Calu3 (cell line): ENCODE results near the gene VRK3. TPM values are rescaled to one million over a fixed set of nuclear protein-coding genes. Genes with fewer than 3 reads are reported as not detected.

Source experiments
- BruUV-seq: library from RNA; stranded (reverse); fragments of 400-500 nt; replicated peaks from 2 replicates; lab custom pipeline; 2021; lab: Mats Ljungman, UMichigan
- CTCF ChIA-PET: fragments of 300-600 bp; sonication (Branson Sonifier 250); formaldehyde crosslinking; loops from one replicate; lab custom pipeline; 2022; ENCODE audit warnings: antibody characterized with exemption; lab: Charles Lee
- DNase-seq: peaks from one replicate; pipeline ENCODE4 v3.0.0; 2022
- H3K27ac Mint-ChIP-seq: one replicate; pipeline ENCODE4 v1.8.0; 2022; ENCODE audit warnings: mixed read lengths; ENCODE audit not compliant: unreplicated experiment
- H3K27me3 Mint-ChIP-seq: one replicate; pipeline ENCODE4 v1.8.0; 2022; ENCODE audit warnings: mixed read lengths; ENCODE audit not compliant: unreplicated experiment
- H3K36me3 Mint-ChIP-seq: one replicate; pipeline ENCODE4 v1.8.0; 2022; ENCODE audit warnings: mild to moderate bottlenecking, moderate library complexity, mixed read lengths; ENCODE audit not compliant: insufficient read depth, unreplicated experiment
- H3K4me1 Mint-ChIP-seq: one replicate; pipeline ENCODE4 v1.8.0; 2022; ENCODE audit warnings: mild to moderate bottlenecking, low read depth, mixed read lengths; ENCODE audit not compliant: unreplicated experiment
- H3K4me3 Mint-ChIP-seq: one replicate; pipeline ENCODE4 v1.8.0; 2022; ENCODE audit warnings: mild to moderate bottlenecking, low read depth, moderate library complexity, mixed read lengths; ENCODE audit not compliant: unreplicated experiment
- H3K9me3 Mint-ChIP-seq: one replicate; pipeline ENCODE4 v1.8.0; 2022; ENCODE audit warnings: low read depth, mixed read lengths; ENCODE audit not compliant: unreplicated experiment
- CTCF ChIP-seq: fragments of 200-600 bp; IDR thresholded peaks from one replicate; pipeline ENCODE4 v1.8.0; 2022; ENCODE audit warnings: antibody characterized with exemption; ENCODE audit not compliant: unreplicated experiment
- intact Hi-C: fragments of 100-400 bp; cut with micrococcal nuclease; formaldehyde crosslinking; loops from one replicate; pipeline ENCODE4 v1.10.0; 2022; ENCODE audit not compliant: unreplicated experiment
- total RNA-seq: library from RNA; stranded (reverse); gene quantifications from 2 replicates; pipeline ENCODE4 v1.2.3, GENCODE V29; 2022

VRK3 gene
- total RNA-seq, 1 experiment from 2014 or later, result 74.5 TPM

GRCh38 chr19:50042363-50043024 is 17.3 kb upstream of the VRK3 start:
- H3K4me3 Mint-ChIP-seq, result no peak overlapping the region
- H3K27me3 Mint-ChIP-seq, result no peaks in the 10 kb centered on the region
- intact Hi-C loops, result no loop called here
- BruUV-seq, result no TSS peak
- CTCF ChIA-PET, result no interaction called here
- peaks cover 22% of the 10 kb centered on the region for H3K9me3 Mint-ChIP-seq
- H3K4me1 Mint-ChIP-seq, result no peaks in the 10 kb centered on the region
- peak overlapping the region; percentile 12 for H3K27ac Mint-ChIP-seq
- no peak for DNase-seq
- TF ChIP-seq CTCF, result no peak
- peaks cover 75% of the 10 kb centered on the region for H3K36me3 Mint-ChIP-seq

- no TSS peak for BruUV-seq
- no peak for TF ChIP-seq CTCF
- no peak overlapping the region for H3K27ac Mint-ChIP-seq
- no peaks in the 10 kb centered on the region for H3K27me3 Mint-ChIP-seq
- intact Hi-C loops, result no loop called here
- no peak overlapping the region for H3K4me3 Mint-ChIP-seq
- no peaks in the 10 kb centered on the region for H3K4me1 Mint-ChIP-seq
- CTCF ChIA-PET, result interaction anchor here (0.6 kb wide), 1 partner anchor 39 kb away, joined by 6 read pairs; no protein-coding TSS in a partner anchor
- peaks cover 24% of the 10 kb centered on the region for H3K9me3 Mint-ChIP-seq
- peaks cover 84% of the 10 kb centered on the region for H3K36me3 Mint-ChIP-seq
- no peak for DNase-seq
Measured at GRCh38 chr19:50040967-50041366, 15.8 kb upstream of the VRK3 start.

- H3K4me3 Mint-ChIP-seq, result no peak overlapping the region
- no peak for DNase-seq
- no TSS peak for BruUV-seq
- no peaks in the 10 kb centered on the region for H3K27me3 Mint-ChIP-seq
- intact Hi-C loops, result no loop called here
- no peaks in the 10 kb centered on the region for H3K4me1 Mint-ChIP-seq
- CTCF ChIA-PET, result no interaction called here
- H3K27ac Mint-ChIP-seq, result no peak overlapping the region
- no peak for TF ChIP-seq CTCF
- peaks cover 81% of the 10 kb centered on the region for H3K36me3 Mint-ChIP-seq
- peaks cover 21% of the 10 kb centered on the region for H3K9me3 Mint-ChIP-seq
Measured at GRCh38 chr19:50039968-50040367, 14.8 kb upstream of the VRK3 start.

- no TSS peak for BruUV-seq
Measured at GRCh38 chr19:50036908-50037307, 11.7 kb upstream of the VRK3 start.

More at GRCh38 chr19:50036908-50037307, 11.7 kb upstream of the VRK3 start:
- intact Hi-C loops, result no loop called here
- no peak overlapping the region for H3K4me3 Mint-ChIP-seq
- no peak for TF ChIP-seq CTCF
- DNase-seq, result no peak
- no peak overlapping the region for H3K27ac Mint-ChIP-seq
- H3K27me3 Mint-ChIP-seq, result no peaks in the 10 kb centered on the region
- peaks cover 20% of the 10 kb centered on the region for H3K9me3 Mint-ChIP-seq
- H3K4me1 Mint-ChIP-seq, result no peaks in the 10 kb centered on the region
- H3K36me3 Mint-ChIP-seq, result peaks cover 76% of the 10 kb centered on the region
- CTCF ChIA-PET, result interaction anchor here (0.7 kb wide), 1 partner anchor 23 kb away, joined by 3 read pairs; no protein-coding TSS in a partner anchor
